ENCODE measurements around the gene SFXN3. TPM values are rescaled to one million over a fixed set of nuclear protein-coding genes. Genes with fewer than 3 reads are reported as not detected.

SFXN3 gene
- total and polyA plus RNA-seq, 10 of the 15 experiments (the other 5 are each of a cell fraction or from before 2014, with no cell fraction given) = 0.05 to 11.3 (median 1.2) TPM

- no peak for ATAC-seq
- TF ChIP-seq CTCF (IDR thresholded peaks at IDR 0.05 in 2 of 3, conservative IDR thresholded peaks at IDR 0.05 in 1 of 3; ENCODE audit: control insufficient read depth in 2 of 3, extremely low read depth in 1 of 3, insufficient read depth in 1 of 3, low read depth in 3 of 3, low read length in 3 of 3) = 0 out of 6 replicates have a peak, but pooled peaks of 1 of the 3 experiments have one; percentile 4
- TF ChIP-seq ZNF274 (IDR thresholded peaks at IDR 0.05; ENCODE audit: insufficient read depth, insufficient read length) = no peak
- TF ChIP-seq ZBTB4 (CRISPR knock-in tag; IDR thresholded peaks at IDR 0.05) = no peak
- TF ChIP-seq POLR2AphosphoS2 (IDR thresholded peaks at IDR 0.05; ENCODE audit: low read depth, low read length) = no peak
- no peak for TF ChIP-seq IRF3 (IDR thresholded peaks at IDR 0.05)
- no peak for TF ChIP-seq CHD4 (IDR thresholded peaks at IDR 0.05)
- TF ChIP-seq E4F1 (IDR thresholded peaks at IDR 0.05; ENCODE audit: borderline replicate concordance, partially characterized antibody) = no peak
- TF ChIP-seq E2F8 (IDR thresholded peaks at IDR 0.05; ENCODE audit: low read depth, partially characterized antibody) = no peak
- no peak for TF ChIP-seq SRF (IDR thresholded peaks at IDR 0.05; ENCODE audit: low read depth in 2 of 2, low read length in 2 of 2)
- peaks cover 21% of the 10 kb centered on the region for H3K4me1 ChIP-seq (ENCODE audit: control insufficient read depth, insufficient read depth, low read length)
- no peaks in the 10 kb centered on the region for H4K20me1 ChIP-seq (ENCODE audit: control insufficient read depth, insufficient read depth)
- H3K9ac ChIP-seq (ENCODE audit: control insufficient read depth, insufficient read depth, low read length) = no peak overlapping the region
- no peak overlapping the region for H2AFZ ChIP-seq (ENCODE audit: control insufficient read depth, low read depth, low read length)
- no peak for FAIRE-seq
- DNase-seq (ENCODE audit: low read depth, low spot score) = no peak
- H3K36me3 ChIP-seq (ENCODE audit: control insufficient read depth in 2 of 2, insufficient read depth in 2 of 2, low read length in 1 of 2) = no peaks in the 10 kb centered on the region
- ChIA-PET RAD21 (ENCODE audit: unreplicated experiment) (interaction anchor here (1.4 to 1.7 kb wide), 3 partner anchors 12 to 20 kb away, joined by 5 to 7 read pairs (median 5); no protein-coding TSS in a partner anchor), SMC1A (ENCODE audit: uncharacterized antibody, unreplicated experiment) (interaction anchor here (1.5 to 4.3 kb wide), 2 partner anchors 10 to 12 kb away, joined by 5 to 24 read pairs; no protein-coding TSS in a partner anchor), CTCF (interaction anchor here (2.9 to 6.5 kb wide), 4 partner anchors 12 to 21 kb away, joined by 17 to 86 read pairs (median 32); no protein-coding TSS in a partner anchor), POLR2A (no interaction called here)
- 45% methylated on average over 26 of the region's 27 CpGs for WGBS (ENCODE audit: insufficient coverage, insufficient replicate concordance, low lambda C conversion rate, missing lambda C conversion rate)
- in situ Hi-C loops (cut with MboI) (no loop called here), intact Hi-C loops (cut with micrococcal nuclease; ENCODE audit: unreplicated experiment) (loop anchor here (5.0 kb wide), 1 partner anchor 38 kb away; no protein-coding TSS in a partner anchor)
- no TSS peak for BruUV-seq (replicated peaks)
- H3K27me3 ChIP-seq (replicated peaks in 1 of 2; ENCODE audit: control insufficient read depth in 2 of 2, insufficient read depth in 2 of 2, low read length in 1 of 2) = peaks cover 5 to 9% of the 10 kb centered on the region in 2 experiments
- no peaks in the 10 kb centered on the region for H3K79me2 ChIP-seq (ENCODE audit: control insufficient read depth, insufficient read depth, low read length)
- no peaks in the 10 kb centered on the region for H3K9me3 ChIP-seq (replicated peaks; ENCODE audit: control insufficient read depth, insufficient read depth, low read length)
- no peak overlapping the region for H3K4me2 ChIP-seq (ENCODE audit: control insufficient read depth, insufficient read depth)
- H3K4me3 ChIP-seq = no peak overlapping the region
- H3K27ac ChIP-seq (ENCODE audit: control insufficient read depth, insufficient read depth) = no peak overlapping the region
These were observed 1.3 kb upstream of the SFXN3 start for GRCh38 chr10:101029520-101030295.
